Fibroblast of skin of back (primary cell): ENCODE results near the gene HSD17B7.
A peak's percentile ranks its signal among the peaks of the same experiment; 100 is the strongest.
"Not testable (repeated sequence)": the region's sequence is repeated elsewhere in the genome, so short reads cannot be mapped to it uniquely, and the experiment has no call there.

Experiments used
- DNase-seq: peaks from one replicate; pipeline ENCODE4 v3.0.0-alpha.2; 2013

The HSD17B7 gene

DNA sequence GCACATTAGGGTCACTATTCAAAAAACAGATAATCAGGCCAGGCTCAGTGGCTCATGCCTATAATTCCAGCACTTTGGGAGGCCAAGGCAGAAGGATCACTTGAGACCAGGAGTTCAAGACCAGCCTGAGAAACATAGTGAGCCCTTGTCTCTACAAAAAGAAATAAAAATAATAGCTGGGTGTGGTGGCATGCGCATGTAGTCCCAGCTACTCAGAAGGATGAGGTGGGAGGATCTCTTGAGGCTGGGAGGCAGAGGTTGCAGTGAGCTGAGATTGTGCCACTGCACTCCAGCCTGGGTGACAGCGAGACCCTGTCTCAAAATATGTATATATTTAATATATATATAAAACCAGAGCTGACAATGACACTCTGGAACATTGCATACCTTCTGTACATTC, 21.9 kb downstream of the HSD17B7 start:
- DNase-seq: not testable (repeated sequence)

DNA sequence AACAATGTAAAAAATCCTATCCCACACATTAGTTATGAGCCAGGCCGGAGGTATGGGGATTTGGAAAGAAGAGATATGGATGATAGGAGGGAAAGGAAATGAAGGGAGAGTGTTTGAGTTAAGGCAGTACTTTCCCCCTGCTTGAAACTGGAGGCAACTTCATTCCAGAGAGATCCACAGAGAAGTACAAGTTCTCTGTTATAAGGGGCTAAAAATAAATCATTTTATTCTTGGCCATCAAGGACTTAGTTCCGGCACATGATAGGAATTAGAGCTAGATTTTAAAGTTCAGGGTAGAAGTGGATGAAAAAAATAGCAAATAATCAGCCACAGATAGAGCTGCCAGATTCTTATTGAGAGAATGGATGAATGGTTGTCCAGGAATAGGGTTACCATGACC, 27.6 kb downstream of the HSD17B7 start:
- not testable (repeated sequence) for DNase-seq

DNA sequence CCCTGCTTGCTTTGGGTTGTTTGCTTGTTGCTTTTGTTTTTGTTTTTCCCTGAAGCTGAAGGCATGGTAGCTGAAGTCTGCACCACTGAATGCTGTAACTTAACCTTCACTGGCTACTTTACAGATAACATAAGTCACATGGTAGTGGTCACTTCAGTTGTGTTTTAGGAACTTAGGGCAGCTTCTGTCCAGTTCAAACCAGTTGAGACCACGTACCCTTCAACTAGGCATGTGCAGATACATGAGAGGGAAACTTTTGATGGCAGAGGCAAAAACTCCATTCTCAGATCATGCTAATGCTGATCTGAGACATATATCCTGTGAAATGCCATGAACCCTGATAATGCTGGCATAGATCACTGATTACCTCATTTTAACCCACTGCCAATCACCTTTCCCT, 28.2 kb downstream of the HSD17B7 start:
- not testable (repeated sequence) for DNase-seq

DNA sequence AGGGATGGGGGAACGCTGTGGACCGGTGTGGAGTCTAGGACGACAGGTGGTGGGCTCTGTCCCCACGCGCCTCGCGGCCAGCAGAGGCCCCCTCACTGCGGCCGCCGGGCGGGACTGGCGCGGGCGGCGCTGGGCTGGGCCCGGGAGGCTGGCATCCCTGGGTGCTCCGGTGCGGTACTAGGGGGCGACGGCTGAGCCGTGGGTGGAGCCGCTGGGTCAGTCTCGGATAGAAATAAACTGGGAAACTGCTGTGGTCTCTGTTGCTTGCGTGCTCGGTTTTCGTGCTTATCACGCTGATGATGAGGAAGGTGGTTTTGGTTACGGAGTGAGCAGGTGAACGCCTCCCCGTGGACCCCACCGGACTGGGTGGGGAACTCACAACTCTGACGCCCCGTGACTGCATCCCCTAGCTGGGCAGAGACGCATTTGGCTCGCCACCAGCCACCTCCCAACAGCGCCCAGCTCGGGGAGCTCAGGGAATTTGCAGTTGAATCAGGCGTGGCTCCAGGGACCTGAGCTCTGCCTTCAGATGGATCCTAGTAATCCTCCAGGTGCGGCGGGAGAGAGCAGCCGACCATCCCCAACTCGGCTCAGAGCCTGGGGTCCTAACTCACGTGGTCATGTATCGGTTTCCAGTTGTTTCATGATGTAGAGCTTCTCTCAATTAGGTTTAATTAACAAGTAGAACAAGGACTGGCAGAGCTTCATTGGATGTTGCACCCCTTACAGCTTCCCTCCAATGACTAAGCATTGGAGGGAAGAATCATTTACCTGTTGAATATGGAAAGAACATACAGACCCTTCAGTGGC, 32.1 kb downstream of the HSD17B7 start:
- DNase-seq: no peak

DNA sequence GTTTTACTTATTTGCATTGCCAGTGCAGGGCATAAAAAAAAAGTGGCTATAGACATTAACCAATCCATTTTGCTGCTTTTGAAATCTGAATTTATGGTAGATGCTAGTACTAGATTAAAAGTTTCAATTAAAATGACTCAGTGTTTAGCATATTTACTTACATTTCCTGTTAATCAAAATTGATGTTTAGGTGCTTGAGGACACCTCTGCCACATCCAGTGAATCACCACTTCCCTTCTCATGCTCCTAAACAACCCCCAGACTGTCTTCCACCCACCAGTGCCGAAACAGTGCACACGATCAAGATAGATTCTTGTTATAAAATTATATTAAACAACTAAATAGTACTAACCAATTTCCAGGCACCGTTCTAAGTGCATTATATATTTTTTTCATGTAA, 32.7 kb downstream of the HSD17B7 start:
- DNase-seq: no peak

DNA sequence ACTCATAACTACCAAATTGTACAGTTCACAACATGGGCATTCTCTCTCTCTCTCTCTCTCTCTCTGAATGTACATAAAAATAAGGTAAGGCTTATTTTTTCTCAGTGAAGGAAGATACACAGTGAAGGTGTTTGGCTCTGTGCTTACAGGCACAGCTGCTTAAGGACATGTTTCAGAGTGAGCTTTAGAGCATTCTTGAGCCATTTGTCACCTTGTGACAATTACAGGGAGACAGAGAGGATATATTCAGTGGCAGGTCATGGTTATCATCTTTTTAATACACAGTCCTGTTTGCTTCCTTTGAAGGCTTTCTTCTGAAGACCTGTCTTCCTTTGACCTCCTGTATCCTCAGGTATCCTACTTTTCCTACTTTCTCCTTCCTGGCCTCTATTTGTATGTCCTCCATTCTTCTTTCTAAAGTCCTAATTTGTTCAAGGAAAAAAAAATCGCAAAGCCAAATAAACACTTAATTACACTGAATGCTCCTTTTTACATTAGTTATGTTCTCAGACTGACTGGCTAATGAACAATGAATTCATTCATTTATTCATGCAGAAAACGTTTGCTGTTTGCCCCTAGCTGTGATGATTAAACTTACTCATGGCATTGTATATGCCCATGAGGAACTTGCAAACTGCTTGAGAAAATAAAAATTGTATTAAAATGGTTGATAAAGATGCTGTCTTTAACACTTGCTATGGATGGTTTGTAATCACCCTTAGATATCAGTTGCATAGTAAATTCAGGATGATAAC, 33.4 kb downstream of the HSD17B7 start:
- DNase-seq: peak; percentile 48

DNA sequence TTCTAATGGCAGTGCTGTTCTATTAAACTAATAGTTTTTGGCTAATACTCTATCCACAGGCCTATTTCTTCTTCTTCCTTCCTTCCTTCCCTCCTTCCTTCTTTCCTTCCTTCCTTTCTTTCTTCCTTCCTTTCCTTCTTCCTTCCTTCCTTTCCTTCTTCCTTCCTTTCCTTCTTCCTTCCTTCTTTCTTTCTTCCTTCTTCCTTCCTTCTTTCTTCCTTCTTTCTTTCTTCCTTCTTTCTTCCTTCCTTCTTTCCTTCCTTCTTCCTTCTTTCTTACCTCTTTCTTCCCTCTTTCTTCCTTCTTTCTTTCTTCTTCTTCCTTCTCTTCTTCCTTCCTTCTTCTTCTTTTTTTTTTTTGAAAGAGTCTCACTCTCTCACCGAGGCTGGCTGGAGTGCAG, 38.8 kb downstream of the HSD17B7 start:
- DNase-seq: no peak

DNA sequence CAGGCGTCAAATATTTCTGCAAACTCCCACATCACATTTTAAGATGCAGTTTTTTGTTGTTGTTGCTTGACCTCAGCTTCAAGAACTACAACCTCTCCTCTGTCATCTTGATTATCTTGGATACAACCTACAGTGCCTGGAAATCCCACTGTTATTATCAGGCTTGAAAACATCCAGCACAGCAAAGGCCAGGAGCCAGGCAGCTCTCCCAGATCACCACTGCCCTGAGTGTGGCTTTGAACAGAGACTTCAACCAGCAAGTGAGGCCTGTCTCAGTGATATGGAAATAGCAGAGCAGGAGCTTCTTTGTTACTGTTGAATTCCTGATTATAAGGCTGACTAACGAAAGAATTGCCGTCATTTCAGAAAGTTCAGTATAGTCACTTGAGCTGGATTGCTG, 42.0 kb downstream of the HSD17B7 start:
- no peak for DNase-seq

DNA sequence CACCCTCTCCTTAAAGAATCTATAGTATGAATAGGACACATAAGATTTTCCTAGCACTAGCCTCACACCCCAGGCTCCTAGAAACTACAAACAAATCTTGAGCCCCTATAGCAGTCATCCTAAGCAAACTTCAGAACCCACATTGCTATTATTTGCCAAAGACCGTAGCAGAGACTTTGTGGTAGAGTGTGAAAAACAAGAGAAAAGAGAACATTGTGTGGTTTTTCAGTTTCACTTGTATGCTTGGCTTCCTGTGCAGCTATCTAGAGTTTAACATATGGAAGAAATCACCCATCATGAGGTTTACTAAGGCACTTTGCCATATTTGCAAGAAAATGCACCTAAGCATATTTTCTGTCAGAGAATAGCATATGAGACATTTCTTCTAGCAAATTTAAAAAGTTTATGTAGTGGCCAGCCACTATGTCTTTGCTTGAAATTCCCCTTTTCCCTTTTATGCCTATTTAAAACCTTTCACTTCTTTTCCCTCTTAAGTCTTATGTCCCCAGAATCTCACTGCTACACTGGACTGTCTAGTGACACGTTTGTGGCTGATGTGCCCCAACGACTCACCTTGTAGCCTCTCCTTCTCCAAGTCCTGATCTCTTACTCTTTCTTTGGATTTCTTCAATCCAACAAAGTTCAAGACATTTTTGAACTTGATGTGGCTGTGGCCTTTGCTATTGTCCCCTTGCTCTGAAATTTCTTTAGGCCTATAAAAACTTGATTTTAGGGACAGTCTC, 44.8 kb downstream of the HSD17B7 start:
- DNase-seq: no peak

DNA sequence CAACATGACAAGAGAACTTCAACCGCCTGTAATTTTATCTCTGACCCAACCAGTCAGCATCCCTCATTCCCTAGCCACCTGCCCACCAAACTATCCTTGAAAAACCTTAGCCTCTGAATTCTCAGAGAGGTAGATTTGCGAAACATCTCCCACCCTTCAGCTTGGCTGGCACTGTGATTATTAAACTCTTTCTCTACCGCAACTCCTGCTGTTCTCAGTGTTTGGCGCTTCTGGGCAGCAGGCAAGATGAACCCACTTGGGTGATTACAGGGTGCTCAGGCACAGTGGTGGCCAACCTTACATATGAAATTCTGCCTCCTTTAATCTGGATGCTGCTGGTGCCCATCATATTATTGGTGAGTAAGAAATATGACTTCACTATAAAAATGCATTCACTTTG, 48.4 kb downstream of the HSD17B7 start:
- no peak for DNase-seq

DNA sequence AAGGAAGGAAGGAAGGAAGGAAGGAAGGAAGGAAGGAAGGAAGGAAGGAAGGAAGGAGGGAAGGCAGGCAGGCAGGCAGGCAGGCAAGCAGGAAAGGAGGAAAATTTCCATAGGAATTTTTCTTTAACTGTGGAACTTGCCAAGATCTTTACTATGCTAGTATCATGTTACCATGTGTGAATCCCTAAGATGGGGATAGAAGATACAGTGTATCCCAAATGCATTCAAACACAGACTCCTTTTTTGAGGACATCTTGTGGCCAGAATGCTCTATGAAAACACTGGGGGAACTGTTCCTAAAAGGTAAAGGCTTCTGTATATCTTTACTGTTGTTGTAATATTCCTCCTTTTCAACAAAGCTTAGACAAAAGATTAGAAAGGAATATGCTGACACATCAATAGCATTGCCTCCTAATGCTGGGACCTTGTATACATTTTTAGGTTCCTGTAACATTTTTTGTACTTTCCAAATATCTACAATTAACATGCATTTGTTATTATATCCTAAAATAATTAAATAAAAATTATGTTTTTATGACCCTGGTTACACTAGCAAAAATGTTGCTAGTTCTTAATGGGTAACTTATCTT, 49.8 kb downstream of the HSD17B7 start:
- DNase-seq: no peak

DNA sequence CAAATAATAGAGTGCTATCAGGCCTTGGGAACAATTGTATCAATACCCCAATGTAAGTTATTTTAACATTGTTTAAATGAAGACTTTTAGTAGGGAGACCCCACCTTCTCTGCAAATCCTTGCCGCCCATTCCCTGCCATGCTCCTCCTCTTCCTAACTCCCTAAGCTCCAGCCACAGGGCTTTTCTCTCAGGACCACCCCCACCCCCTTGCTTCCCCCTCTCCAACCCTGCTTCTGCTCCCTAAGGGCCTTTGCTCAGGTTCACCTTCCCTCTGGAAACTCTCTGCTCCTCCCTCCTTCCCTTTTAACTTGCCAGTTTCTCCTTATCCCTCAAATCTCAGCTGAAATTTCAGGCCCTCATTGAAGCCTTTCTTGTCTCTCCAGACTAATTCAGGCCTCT, 53.7 kb downstream of the HSD17B7 start:
- DNase-seq: no peak

DNA sequence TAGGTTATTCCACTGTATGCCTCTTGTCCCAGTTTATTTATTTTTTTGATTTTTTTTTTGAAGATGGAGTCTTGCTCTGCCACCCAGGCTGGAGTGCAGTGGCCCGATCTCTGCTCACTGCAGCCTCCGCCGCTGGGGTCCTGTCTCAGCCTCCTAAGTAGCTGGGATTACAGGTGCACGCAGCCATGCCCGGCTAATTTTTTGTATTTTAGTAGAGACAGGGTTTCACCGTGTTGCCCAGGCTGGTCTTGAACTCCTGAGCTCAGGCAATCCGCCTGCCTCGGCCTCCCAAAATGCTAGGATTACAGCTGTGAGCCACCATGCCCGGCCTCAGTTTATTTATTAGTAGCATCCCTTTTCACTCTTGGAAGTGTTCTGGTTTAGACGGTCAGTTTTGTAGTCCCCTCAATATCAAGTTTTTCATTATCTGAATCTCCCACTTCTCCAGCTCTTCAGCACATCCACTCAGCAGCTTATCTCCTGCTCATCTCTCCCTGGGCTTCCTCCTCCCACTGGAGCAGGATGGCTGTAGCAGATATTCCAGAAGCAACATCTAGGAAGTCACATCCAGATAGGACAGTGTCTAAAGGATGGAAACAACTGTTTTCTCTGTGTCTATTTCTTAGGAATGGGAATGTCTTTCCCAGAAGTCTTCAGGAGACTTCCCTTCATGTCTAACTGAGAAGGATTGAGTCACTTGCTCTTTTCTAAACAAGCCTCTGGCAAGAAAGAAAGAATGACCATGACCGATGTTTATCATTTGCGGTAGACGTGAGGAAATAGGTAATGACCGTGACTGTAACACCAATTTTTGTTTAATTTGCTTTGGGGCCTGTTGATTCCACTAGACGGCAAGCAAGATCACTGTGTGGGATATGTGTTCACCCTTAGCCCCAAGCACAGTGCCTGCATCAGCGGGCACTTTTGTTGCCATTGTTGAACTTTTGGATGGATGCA, 56.0 kb downstream of the HSD17B7 start:
- DNase-seq: no peak

DNA sequence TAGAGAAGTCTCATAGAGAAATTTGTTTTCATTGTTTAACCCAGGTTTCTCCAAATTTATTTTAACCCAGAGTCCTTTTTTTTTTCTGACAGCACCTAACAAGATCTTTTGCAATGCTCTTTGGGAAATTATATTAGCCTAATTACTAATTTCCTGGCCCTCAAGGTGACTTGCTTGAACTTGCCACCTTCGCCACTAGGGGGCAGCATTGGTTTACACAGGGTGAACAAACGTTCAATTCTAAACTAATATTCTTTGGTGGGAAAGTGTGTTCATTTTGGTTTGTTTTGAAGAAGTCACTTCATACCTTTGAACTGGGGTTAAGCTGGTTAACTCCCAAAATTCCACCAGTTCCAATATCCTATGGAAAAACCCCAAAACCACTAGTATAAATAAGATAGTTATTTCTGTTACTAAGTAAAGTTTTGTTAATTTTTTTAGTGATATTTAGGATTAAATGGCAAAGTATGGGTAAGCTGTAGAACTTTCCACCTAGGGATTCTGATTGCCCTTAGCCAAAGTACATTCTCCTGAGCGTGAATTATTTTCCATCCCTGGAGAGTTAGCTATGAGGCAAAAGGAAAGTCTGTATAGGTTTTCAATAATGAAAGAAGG, 57.4 kb downstream of the HSD17B7 start:
- DNase-seq: peak; percentile 70

DNA sequence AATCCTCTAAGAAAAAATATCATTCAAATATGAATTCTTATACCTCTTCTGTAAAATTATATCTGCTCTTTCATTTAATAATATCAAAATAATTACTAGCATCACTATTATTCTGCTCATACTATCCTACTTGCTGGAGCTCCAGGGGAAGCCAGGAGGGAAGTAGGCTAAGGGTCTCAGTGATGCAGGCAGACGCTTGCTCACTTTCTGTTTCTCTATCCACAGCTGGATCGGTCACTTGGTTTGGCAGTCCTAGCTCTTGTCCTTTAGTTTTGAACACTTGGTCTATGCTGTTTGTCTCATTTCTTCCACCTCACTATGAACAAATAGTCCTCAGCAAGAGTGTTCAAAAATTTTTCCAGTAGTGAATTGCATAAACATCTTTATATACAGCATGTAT, 59.2 kb downstream of the HSD17B7 start:
- no peak for DNase-seq

DNA sequence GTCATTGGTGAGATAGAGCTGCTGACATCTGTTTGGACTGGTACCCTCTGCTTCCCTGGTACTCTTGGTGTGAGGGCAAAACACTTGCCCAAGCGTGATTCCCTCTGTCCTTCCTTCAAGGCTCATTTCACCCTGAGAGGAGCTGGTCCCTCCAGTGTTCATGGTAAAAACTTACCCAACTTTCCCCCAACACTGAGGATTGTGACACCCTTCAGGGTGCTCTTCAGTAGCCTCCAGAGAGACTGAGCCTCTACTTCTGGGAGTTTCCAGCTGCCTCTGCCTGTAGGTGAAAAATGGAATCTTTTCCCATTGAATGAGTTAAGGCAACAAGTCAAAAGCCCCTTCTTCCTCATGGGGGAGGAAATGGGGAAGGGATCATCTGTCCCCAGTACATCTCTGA, 60.8 kb downstream of the HSD17B7 start:
- DNase-seq: no peak

DNA sequence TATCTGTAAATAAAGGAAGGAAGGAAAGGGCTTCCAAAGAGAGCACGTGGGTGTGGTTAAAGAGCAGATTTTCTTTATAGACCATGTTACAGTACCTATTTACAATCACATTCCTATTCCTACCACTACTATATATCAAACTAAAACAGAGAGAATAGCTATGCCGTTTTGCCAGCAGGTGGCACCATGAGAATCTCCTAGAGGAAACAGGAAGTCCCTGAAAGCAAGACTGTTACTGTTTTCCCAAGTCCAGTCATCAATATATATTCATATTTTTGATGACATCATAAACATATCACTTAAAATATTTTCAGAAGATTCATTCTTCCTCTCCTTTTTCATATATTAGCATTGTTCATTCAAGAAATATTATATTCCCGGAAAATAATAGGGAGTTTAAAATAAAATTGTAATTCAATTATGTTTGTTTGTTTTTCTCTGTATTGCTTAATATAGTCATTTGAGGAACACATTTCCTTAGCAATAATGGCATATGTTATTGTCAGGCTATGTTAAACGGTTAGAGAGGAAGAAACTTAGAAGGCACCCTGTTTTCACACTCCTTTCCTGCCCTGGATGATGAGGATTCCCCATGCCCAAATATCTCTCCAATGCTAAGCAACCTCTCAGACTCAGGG, 63.9 kb downstream of the HSD17B7 start:
- peak; percentile 90 for DNase-seq

DNA sequence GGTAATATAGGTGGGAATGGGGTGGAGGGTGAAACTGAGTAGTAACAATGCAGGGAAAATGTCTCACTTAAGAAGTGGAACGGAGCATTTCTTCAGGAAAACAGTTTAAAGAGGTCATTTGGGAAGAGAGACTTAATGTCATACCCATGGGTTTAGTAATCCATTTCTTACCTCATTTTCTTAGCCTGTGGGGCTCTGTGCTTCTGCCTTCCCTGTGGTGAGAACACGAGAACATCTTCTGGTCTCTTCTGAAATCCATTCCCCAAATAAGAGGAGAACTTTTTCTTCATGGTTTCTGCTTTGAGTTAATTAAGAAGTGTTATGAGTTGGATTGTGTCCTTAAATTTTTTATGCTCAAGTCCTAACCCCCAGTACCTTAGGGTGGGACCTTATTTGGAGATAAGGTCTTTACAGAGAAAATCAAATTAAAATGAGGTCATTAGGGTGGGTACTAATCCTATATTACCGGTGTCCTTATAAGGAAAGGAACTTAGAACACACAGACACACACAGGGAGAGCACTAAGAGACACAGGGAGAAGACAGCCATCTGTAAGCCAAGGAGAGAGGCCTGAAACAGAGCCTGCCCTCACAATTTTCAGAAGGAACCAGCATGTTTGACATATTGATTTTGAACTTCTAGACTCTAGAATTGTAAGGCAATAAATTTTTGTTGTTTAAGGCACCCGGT, 65.1 kb downstream of the HSD17B7 start:
- DNase-seq: peak; percentile 91

DNA sequence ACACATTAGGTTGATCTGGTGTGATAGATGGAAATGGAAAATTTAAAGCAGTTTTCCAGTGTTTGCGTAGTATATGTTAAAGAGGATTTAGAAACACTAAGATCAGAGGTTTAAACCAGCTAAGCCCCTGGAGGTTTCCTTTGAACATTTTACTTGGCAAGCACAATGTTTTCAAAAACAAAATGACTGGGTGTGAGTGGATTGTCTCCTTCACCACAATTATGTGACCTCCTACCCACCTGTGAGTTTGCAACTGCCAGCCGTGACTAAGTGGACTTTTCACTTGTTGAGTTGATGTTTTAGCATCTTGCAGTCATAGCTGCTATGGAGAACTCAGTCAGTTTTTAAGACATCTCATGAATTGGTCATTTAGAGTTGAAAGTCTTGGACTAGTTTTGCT, 65.8 kb downstream of the HSD17B7 start:
- peak; percentile 99 for DNase-seq

DNA sequence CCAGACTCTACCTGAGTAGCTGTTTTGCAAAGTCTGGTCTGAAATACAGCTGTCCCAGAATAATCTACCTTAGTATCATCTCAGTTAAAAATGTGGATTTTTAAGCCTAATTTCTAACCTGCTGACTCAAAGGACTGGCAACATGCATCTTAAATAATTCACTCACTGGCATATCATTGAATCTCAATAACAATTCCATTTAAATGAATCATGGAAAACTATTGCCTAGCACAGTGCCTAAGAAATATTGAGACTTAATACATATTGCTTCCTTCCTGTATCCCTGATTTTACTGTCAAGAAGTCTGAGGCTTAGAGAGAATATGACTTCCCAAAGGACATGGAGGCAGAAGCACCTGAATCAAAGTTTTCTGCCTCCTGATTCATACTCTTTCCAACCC, 67.3 kb downstream of the HSD17B7 start:
- peak; percentile 82 for DNase-seq
